ENCODE results near the gene ANK3. TPM values are rescaled to one million over a fixed set of nuclear protein-coding genes. Genes with fewer than 3 reads are reported as not detected.

The ANK3 gene
- total and polyA plus RNA-seq, 10 donors = 2.0 to 133 (median 62.9) TPM

DNA sequence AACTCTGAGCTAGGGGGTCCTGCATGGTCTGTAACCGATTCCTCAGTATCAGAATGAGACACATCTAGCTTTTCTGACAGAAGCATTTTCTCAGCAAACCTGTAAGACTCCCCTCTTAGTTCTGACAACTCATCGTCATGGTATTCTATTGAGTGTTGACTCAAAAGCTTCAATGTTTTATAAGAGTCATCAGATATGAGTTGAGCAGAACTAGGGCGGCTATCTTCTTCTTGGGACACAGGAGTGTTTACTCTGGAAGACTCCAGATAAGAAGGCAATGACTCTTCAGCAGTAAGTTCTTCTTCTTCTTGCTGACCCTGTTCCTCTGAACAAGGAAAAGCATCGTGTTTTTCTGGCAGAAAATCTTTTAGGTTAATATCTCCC lies 316.3 kb downstream of the ANK3 start:
- no peak for DNase-seq
- Histone ChIP-seq H3K36me3 (peaks cover 0 to 46% (median 12%) of the 10 kb centered on the region in 6 donors), H3K9me3 (no peaks in the 10 kb centered on the region), H3K27ac (no peak overlapping the region), H3K4me1 (no peaks in the 10 kb centered on the region), H3K4me3 (no peak overlapping the region), H3K27me3 (replicated peaks in 1 of 7) (no peaks in the 10 kb centered on the region)
- TF ChIP-seq, protein P1, sequence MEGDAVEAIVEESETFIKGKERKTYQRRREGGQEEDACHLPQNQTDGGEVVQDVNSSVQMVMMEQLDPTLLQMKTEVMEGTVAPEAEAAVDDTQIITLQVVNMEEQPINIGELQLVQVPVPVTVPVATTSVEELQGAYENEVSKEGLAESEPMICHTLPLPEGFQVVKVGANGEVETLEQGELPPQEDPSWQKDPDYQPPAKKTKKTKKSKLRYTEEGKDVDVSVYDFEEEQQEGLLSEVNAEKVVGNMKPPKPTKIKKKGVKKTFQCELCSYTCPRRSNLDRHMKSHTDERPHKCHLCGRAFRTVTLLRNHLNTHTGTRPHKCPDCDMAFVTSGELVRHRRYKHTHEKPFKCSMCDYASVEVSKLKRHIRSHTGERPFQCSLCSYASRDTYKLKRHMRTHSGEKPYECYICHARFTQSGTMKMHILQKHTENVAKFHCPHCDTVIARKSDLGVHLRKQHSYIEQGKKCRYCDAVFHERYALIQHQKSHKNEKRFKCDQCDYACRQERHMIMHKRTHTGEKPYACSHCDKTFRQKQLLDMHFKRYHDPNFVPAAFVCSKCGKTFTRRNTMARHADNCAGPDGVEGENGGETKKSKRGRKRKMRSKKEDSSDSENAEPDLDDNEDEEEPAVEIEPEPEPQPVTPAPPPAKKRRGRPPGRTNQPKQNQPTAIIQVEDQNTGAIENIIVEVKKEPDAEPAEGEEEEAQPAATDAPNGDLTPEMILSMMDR (IDR thresholded peaks at IDR 0.05 in 8 of 11, conservative IDR thresholded peaks at IDR 0.05 in 3 of 11) = no peak
- TF ChIP-seq POLR2AphosphoS5 (IDR thresholded peaks at IDR 0.05) (no peak), POLR2A (IDR thresholded peaks at IDR 0.05) (no peak)
- intact Hi-C loops (cut with DNase I; ENCODE audit: low total_unique reads) = no loop called here
- WGBS, 5 donors = 81 to 95% (median 87%) methylated on average over 4 of the region's 4 CpGs

DNA sequence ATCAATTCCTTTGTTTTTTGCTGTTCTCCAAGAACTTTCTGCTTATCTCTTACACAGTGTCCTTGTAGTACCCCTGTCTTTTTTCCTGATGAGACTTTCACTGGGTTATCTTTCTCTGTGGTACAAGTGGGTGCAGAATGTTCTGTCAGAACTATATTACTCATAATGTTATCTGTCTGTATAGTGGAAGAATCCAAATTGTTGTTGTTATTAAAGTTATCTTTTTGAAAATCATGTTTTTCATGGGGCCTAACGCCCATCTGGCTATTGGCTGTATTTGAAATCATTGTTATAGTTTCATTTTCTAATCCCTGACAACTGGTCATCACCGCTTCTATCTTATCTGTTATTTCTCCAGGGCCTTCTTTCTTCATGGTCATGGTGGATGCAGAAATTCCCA lies 320.4 kb downstream of the ANK3 start:
- Histone ChIP-seq H3K4me3 (no peak overlapping the region), H3K27me3 (replicated peaks in 1 of 7) (no peaks in the 10 kb centered on the region), H3K4me1 (no peaks in the 10 kb centered on the region), H3K9me3 (no peaks in the 10 kb centered on the region), H3K36me3 (peaks cover 0 to 26% (median 0%) of the 10 kb centered on the region in 6 donors), H3K27ac (no peak overlapping the region)
- 90 to 97% (median 90%) methylated on average over 2 of the region's 2 CpGs for WGBS, 5 donors
- no peak for TF ChIP-seq POLR2A (IDR thresholded peaks at IDR 0.05)
- TF ChIP-seq, protein P1 (IDR thresholded peaks at IDR 0.05 in 8 of 11, conservative IDR thresholded peaks at IDR 0.05 in 3 of 11) = no peak
- TF ChIP-seq POLR2AphosphoS5 (IDR thresholded peaks at IDR 0.05) = no peak
- intact Hi-C loops (cut with DNase I; ENCODE audit: low total_unique reads) = no loop called here
- no peak for DNase-seq

GRCh38 chr10:60050366-60050765 lies 339.3 kb downstream of the ANK3 start:
- no peaks in the 10 kb centered on the region for H3K4me1 ChIP-seq
- peaks cover 0 to 3% (median 0%) of the 10 kb centered on the region in 6 donors for H3K36me3 ChIP-seq
- no peak for TF ChIP-seq POLR2A (IDR thresholded peaks at IDR 0.05)
- no peak for TF ChIP-seq POLR2AphosphoS5 (IDR thresholded peaks at IDR 0.05)
- TF ChIP-seq, protein P1 (IDR thresholded peaks at IDR 0.05 in 8 of 11, conservative IDR thresholded peaks at IDR 0.05 in 3 of 11) = no peak
- H3K27me3 ChIP-seq (replicated peaks in 1 of 7) = no peaks in the 10 kb centered on the region
- H3K27ac ChIP-seq = no peak overlapping the region
- no peaks in the 10 kb centered on the region for H3K9me3 ChIP-seq
- DNase-seq = no peak
- H3K4me3 ChIP-seq = no peak overlapping the region
- intact Hi-C loops (cut with DNase I; ENCODE audit: low total_unique reads) = no loop called here
- WGBS, 5 donors = 56 to 68% (median 59%) methylated on average over 3 of the region's 3 CpGs

GRCh38 chr10:60048091-60048501 lies 341.6 kb downstream of the ANK3 start:
- intact Hi-C loops (cut with DNase I; ENCODE audit: low total_unique reads) = no loop called here
- no peaks in the 10 kb centered on the region for H3K36me3 ChIP-seq
- H3K4me1 ChIP-seq = peaks cover 0 to 4% (median 0%) of the 10 kb centered on the region in 6 donors
- no peak for DNase-seq
- H3K9me3 ChIP-seq = no peaks in the 10 kb centered on the region
- TF ChIP-seq POLR2AphosphoS5 (IDR thresholded peaks at IDR 0.05) (no peak), POLR2A (IDR thresholded peaks at IDR 0.05) (no peak)
- TF ChIP-seq, protein P1 (IDR thresholded peaks at IDR 0.05 in 8 of 11, conservative IDR thresholded peaks at IDR 0.05 in 3 of 11) = no peak
- no peaks in the 10 kb centered on the region for H3K27me3 ChIP-seq (replicated peaks in 1 of 7)
- no peak overlapping the region for H3K4me3 ChIP-seq
- H3K27ac ChIP-seq = no peak overlapping the region

Measured in spleen (tissue), 11 donors.